ENCODE measurements around the gene SMKR1. TPM values are rescaled to one million over a fixed set of nuclear protein-coding genes. Genes with fewer than 3 reads are reported as not detected.

The SMKR1 gene
- total RNA-seq, 1 experiment from 2014 or later, result 8.9 TPM

- intact Hi-C loops (cut with micrococcal nuclease), result no loop called here
- ChIA-PET POLR2A (no interaction called here), RAD21 (ENCODE audit: low non-redundant PET in 1 of 2, low total read pairs in 2 of 2, uncharacterized antibody in 2 of 2, unreplicated experiment in 2 of 2) (no interaction called here), CTCF (no interaction called here)
- H4K20me1 ChIP-seq (ENCODE audit: insufficient read depth), result no peaks in the 10 kb centered on the region
- no peak for DNase-seq (ENCODE audit: low read depth, low spot score)
- H3K27ac ChIP-seq (ENCODE audit: low read depth, low read length), result no peak overlapping the region
- no peaks in the 10 kb centered on the region for H3K4me1 ChIP-seq (ENCODE audit: control insufficient read depth in 1 of 2, insufficient read depth in 2 of 2, low read length in 2 of 2)
- H2AFZ ChIP-seq (ENCODE audit: low read depth, low read length, poor library complexity, severe bottlenecking), result no peak overlapping the region
- no peak overlapping the region for H3K4me3 ChIP-seq (replicated peaks in 1 of 2; ENCODE audit: low read depth in 1 of 2, low read length in 2 of 2)
- no peak for ATAC-seq
- BruUV-seq (replicated peaks), result no TSS peak
- no peaks in the 10 kb centered on the region for H3K36me3 ChIP-seq (ENCODE audit: control insufficient read depth in 1 of 2, insufficient read depth in 2 of 2, low read length in 2 of 2)
- no peak overlapping the region for H3K4me2 ChIP-seq (ENCODE audit: low read length)
- H3K9me3 ChIP-seq (ENCODE audit: control insufficient read depth in 1 of 2, insufficient read depth in 1 of 2, low read depth in 1 of 2, low read length in 2 of 2), result no peaks in the 10 kb centered on the region
- no peaks in the 10 kb centered on the region for H3K79me2 ChIP-seq (ENCODE audit: insufficient read depth, low read length)
- TF ChIP-seq POLR2AphosphoS5 (IDR thresholded peaks at IDR 0.05; ENCODE audit: low read depth, low read length) (no peak), FOSL1 (IDR thresholded peaks at IDR 0.05; ENCODE audit: low read depth) (no peak), EZH2phosphoT487 (IDR thresholded peaks at IDR 0.05; ENCODE audit: borderline replicate concordance) (no peak), SP1 (IDR thresholded peaks at IDR 0.05; ENCODE audit: low read depth) (no peak), MAX (IDR thresholded peaks at IDR 0.05) (no peak)
- H3K9me2 ChIP-seq (ENCODE audit: insufficient read depth), result no peaks in the 10 kb centered on the region
- no peaks in the 10 kb centered on the region for H3K27me3 ChIP-seq (ENCODE audit: insufficient read depth, low read length)
- no peak overlapping the region for H3K9ac ChIP-seq (ENCODE audit: low read length)
Measured at GRCh38 chr7:129540340-129540739, 38.0 kb downstream of the SMKR1 start.

DNA sequence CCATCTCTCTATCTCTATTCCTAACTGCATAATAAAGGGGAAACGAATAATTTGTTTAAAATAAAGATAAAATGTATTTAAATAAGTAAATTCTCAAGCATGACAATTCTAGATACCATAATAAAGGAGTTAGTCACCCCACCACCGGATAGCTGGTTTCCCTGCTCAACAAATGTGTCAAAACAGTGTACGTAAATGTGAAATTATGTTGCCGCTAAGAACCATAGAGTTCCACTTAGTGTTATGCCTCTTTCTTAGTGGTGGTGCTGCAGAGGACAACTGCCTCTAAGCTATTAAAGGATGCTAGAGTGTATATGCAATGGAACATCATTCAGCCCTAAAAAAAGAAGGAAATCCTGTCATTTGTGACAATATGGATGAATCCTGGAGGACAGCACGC, 42.4 kb downstream of the SMKR1 start:
- Histone ChIP-seq H2AFZ (ENCODE audit: low read depth, low read length, poor library complexity, severe bottlenecking) (no peak overlapping the region), H3K9me2 (ENCODE audit: insufficient read depth) (no peaks in the 10 kb centered on the region), H3K79me2 (ENCODE audit: insufficient read depth, low read length) (no peaks in the 10 kb centered on the region), H3K9ac (ENCODE audit: low read length) (no peak overlapping the region), H4K20me1 (ENCODE audit: insufficient read depth) (no peaks in the 10 kb centered on the region), H3K4me2 (ENCODE audit: low read length) (no peak overlapping the region), H3K27ac (ENCODE audit: low read depth, low read length) (no peak overlapping the region), H3K4me1 (ENCODE audit: control insufficient read depth in 1 of 2, insufficient read depth in 2 of 2, low read length in 2 of 2) (no peaks in the 10 kb centered on the region), H3K4me3 (replicated peaks in 1 of 2; ENCODE audit: low read depth in 1 of 2, low read length in 2 of 2) (no peak overlapping the region), H3K27me3 (ENCODE audit: insufficient read depth, low read length) (no peaks in the 10 kb centered on the region), H3K9me3 (ENCODE audit: control insufficient read depth in 1 of 2, insufficient read depth in 1 of 2, low read depth in 1 of 2, low read length in 2 of 2) (no peaks in the 10 kb centered on the region), H3K36me3 (ENCODE audit: control insufficient read depth in 1 of 2, insufficient read depth in 2 of 2, low read length in 2 of 2) (no peaks in the 10 kb centered on the region)
- intact Hi-C loops (cut with micrococcal nuclease), result no loop called here
- ChIA-PET CTCF (no interaction called here), RAD21 (ENCODE audit: low non-redundant PET in 1 of 2, low total read pairs in 2 of 2, uncharacterized antibody in 2 of 2, unreplicated experiment in 2 of 2) (no interaction called here), POLR2A (no interaction called here)
- no TSS peak for BruUV-seq (replicated peaks)
- TF ChIP-seq RAD21 (IDR thresholded peaks at IDR 0.05; ENCODE audit: low read depth) (no peak), ELF1 (IDR thresholded peaks at IDR 0.05; ENCODE audit: borderline replicate concordance, low read depth) (no peak), ATF3 (IDR thresholded peaks at IDR 0.05) (no peak), FOSL1 (IDR thresholded peaks at IDR 0.05; ENCODE audit: low read depth) (no peak), ZNF274 (IDR thresholded peaks at IDR 0.05; ENCODE audit: low read depth, low read length) (no peak)
- TF ChIP-seq, protein P1, sequence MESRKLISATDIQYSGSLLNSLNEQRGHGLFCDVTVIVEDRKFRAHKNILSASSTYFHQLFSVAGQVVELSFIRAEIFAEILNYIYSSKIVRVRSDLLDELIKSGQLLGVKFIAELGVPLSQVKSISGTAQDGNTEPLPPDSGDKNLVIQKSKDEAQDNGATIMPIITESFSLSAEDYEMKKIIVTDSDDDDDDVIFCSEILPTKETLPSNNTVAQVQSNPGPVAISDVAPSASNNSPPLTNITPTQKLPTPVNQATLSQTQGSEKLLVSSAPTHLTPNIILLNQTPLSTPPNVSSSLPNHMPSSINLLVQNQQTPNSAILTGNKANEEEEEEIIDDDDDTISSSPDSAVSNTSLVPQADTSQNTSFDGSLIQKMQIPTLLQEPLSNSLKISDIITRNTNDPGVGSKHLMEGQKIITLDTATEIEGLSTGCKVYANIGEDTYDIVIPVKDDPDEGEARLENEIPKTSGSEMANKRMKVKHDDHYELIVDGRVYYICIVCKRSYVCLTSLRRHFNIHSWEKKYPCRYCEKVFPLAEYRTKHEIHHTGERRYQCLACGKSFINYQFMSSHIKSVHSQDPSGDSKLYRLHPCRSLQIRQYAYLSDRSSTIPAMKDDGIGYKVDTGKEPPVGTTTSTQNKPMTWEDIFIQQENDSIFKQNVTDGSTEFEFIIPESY (IDR thresholded peaks at IDR 0.05; ENCODE audit: extremely low read depth, insufficient replicate concordance, low read length), result no peak
- TF ChIP-seq, protein P2, sequence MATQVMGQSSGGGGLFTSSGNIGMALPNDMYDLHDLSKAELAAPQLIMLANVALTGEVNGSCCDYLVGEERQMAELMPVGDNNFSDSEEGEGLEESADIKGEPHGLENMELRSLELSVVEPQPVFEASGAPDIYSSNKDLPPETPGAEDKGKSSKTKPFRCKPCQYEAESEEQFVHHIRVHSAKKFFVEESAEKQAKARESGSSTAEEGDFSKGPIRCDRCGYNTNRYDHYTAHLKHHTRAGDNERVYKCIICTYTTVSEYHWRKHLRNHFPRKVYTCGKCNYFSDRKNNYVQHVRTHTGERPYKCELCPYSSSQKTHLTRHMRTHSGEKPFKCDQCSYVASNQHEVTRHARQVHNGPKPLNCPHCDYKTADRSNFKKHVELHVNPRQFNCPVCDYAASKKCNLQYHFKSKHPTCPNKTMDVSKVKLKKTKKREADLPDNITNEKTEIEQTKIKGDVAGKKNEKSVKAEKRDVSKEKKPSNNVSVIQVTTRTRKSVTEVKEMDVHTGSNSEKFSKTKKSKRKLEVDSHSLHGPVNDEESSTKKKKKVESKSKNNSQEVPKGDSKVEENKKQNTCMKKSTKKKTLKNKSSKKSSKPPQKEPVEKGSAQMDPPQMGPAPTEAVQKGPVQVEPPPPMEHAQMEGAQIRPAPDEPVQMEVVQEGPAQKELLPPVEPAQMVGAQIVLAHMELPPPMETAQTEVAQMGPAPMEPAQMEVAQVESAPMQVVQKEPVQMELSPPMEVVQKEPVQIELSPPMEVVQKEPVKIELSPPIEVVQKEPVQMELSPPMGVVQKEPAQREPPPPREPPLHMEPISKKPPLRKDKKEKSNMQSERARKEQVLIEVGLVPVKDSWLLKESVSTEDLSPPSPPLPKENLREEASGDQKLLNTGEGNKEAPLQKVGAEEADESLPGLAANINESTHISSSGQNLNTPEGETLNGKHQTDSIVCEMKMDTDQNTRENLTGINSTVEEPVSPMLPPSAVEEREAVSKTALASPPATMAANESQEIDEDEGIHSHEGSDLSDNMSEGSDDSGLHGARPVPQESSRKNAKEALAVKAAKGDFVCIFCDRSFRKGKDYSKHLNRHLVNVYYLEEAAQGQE (IDR thresholded peaks at IDR 0.05; ENCODE audit: low read depth), result no peak
- DNase-seq (ENCODE audit: low read depth, low spot score), result no peak
- no peak for ATAC-seq

Data from HCT116 (cell line).